NCI-H345 treated with DMSO at 0.1 percent for 48 hours (cell line): ENCODE results near the gene MAN2A1.

ENCODE experiments used
- DNase-seq: peaks from one replicate; lab custom pipeline; 2025; ENCODE audit not compliant: unreplicated experiment; lab: John Stamatoyannopoulos, UW

MAN2A1 gene

DNA sequence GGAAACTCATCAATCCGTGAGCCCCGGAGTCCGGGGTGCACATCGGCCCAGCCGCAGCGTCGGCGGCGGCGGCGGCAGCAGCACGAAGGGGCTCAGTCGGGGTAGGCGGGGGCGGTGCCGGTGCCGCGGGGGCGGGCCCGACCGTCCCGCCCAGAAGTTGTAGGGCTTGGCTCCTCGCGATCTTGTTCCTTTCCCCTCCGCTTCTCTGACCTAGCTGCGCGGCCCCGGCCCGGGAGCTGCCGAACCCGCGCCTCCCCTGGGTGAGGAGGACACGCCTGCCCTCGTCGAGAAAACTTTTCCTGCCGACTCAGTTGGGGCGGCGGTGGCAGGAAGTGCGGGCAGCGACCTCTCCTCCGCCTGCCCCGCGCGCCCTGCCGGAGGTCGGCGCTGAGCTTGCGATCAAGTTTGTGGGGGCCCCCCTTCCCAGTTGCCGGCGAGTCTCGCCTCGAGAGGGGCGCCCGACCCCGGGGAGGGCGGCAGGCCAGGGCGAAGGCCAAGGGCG, at the start of gene MAN2A1:
TSS of gene MAN2A1 (plus strand) at position 188 of the 502 bp plus-strand sequence. CDS start 491 bp downstream, outside the sequence.
- peak; percentile 28 for DNase-seq

DNA sequence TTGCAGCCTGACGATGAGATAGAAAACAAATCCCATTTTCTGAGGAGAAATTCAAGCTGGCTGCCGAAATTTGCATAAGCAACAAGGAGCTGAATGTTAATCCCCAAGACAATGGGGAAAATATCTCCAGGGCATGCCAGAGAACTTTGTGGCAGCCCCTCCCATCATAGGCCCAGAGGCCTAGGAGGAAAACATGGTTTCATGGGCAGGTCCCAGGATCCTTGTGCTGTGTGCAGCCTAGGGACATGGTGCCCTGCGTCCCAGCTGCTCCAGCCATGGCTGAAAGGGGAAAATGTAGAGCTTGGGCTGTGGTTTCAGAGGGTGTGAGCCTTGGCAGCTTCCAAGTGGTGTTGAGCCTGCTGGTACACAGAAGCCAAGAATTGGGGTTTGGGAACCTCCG, 48.8 kb upstream of the MAN2A1 start:
- DNase-seq, result no peak

DNA sequence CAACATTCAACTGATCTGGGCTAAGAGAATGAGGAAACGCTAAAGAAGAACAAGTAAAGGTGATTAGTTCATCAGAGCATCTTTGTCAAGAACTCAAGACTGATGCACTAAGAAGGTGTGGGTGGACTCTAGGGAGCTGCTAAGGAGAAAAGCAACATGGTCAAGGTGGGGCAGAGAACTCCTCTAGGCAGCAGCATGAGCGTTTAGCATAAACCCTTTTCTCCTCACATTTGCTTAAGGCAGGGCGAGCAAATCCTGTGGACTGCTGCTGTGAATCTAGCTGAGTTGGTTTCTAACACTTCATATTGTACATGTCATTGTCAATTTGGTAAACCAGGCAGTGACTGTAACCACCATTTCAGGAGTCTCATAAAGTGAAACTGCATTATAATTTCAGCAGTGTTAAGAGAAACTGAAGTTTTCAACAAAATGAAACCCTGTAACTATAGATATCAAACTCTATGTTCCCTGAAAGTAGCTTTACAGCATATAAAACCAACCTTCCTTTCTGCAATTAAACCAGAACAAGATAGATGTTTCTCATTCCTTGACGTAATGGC, 45.9 kb upstream of the MAN2A1 start:
- no peak for DNase-seq

DNA sequence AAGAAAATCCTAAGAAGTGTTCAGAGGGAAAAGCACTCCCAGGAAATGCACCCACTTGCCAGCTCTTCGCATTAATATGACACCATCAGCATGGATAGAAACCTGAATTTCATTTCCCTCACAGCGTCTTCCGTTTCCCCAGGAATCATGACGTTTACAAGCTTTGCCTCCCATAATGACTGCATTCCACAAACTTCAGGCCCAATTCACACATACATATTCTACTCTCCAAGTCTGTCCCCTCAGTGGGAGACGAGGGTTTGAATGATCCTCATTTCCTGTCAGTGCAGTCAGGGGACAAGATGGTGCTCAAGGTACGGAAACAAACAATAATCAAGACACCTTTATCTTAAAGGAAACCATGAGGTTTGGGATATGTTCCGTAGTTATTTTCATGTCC, 44.9 kb upstream of the MAN2A1 start:
- no peak for DNase-seq

DNA sequence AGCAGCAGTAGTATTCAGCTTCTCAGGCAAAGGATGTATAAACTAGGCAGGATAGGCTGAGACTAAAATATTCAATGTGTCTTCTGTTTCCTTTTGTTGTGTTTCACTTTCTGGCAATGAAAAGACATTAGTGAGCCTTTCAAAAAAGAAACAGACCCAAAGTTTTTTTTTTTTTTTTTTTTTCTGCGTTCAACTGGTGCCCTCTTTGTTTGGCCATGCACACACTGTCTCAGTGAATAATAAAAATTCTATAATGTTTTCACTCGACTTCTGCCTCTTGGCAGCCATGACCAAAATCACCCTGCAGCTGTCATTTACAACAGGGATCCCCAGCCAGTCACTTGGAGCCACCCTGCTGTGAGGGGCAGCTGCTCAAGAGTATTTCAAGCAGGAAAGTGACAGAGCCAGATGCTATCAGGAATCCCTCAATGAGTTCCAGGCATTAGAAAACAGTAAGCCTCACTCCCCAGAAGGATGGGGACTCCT, 44.0 kb upstream of the MAN2A1 start:
- DNase-seq, result peak; percentile 64

DNA sequence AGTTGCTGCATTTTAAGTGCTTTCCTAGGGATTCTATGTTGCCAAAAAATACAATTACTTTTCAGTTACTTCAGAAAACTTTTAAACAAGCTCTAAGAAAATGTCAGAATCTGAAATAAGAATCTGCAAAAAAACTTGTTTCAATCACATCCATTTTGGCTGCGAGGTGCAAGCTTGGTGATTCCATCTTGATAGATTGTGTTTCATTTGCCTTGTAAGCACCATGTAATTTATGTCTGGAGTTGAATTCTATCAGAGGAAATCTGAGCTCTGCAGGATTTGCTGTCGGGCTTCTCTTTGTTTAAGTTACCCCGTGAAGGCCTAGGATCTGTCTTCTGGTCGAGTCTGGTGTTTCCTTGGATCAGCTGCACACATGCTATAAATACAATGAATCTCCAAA, 40.4 kb upstream of the MAN2A1 start:
- DNase-seq, result no peak

DNA sequence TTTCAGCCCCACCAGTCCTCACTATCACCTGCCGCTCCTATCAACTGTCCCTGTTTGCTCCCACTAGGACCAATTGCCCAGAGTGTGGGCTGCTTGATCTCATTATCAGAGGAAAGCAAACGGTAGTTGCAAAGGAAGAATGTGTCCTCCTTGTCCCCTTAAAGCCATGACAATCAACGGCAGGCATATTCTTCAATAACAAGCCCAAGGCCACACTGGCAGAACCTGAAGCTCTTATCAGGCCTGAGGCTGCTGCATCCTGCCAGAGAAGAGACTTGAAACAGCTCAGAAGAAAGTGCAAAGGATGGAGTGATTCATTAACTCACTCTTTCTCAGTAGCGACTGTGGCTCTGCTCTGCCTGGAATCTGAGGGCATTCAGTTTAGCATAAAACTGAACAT, 39.2 kb upstream of the MAN2A1 start:
- DNase-seq, result no peak

DNA sequence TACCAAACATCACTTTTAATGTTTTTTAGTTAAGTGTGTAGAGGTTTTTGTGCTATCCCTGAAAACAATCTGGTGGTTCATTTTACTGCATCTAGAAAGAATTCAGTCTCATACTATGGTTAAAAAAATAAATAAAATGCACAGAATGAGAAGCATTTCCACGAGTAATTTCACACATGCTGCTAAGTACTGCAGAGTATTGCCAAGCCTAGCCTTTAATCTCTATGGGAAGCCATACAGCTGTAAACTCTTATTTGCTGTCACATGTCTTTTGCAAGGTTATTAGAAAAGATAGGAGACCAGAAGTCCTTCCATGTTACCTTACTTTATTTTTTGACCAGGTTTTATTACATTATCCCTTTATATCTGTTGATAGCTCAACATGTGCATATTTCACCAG, 37.6 kb upstream of the MAN2A1 start:
- no peak for DNase-seq

DNA sequence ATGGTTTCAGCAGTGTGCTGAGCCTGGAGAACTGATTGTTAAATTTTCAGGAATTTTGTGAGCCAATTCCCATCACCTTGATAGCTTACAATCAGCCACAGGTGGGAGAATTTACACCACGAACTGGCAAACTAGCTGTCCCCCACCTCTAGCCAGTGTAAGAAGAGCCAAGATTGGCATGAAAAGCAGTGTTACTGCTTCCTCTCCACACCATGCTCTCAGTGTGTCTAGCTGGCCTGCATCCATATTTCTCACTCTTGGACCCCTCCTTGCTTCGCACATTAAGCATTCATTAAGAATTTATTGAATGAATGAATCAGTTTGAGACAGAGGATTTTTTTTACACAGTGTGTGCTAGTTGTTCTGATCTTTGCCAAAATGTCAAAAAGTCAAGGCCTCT, 36.7 kb upstream of the MAN2A1 start:
- no peak for DNase-seq

DNA sequence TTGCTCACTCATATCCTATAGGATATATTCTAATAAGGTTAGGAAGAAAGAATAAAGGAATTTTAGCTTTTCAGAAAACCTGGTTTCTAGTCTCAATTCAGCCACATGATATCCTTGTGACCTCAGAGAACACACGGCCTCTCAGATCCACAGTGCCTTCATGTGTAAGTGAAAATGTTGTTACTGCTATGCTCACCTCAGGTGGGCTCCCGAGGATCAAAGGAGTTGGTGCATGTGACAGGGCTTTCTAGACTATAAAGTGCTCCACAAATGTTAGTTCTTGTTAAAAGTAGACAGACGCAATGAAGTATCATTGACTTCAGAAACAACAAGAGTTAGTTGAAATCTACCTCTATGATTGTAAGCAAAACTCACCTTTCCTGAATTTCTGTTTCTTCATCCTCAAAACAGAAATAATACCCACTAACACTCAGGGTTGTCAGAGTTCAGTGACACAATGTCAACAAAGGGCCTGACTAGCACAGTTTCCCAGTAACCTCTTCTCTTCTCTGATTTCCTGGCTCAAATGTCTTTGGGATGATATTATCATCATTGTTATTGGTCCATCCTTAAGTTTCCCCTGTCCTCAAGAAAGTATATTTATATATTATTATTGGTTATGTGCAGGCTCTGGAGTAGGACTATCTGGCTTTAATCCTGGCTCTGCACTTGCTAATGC, 36.0 kb upstream of the MAN2A1 start:
- DNase-seq, result no peak

DNA sequence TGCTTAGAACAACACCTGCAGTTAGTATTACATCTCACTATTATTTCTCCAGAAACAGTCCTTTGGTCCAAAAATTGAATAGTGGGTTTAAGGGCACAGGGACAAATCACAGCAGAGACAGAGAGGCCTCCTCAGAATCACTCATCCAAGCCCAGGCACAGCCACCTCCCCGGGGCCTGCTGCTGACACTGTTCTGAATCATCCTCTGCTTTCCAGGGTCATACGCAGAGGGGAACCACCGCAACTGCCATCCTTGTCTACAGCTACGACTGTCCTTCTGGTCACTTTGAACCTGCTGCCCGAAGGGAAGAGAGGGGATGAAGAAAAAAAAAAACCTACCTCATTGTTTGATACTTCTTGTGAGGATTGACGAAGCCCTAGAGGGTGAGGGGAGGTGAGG, 35.3 kb upstream of the MAN2A1 start:
- DNase-seq, result no peak

DNA sequence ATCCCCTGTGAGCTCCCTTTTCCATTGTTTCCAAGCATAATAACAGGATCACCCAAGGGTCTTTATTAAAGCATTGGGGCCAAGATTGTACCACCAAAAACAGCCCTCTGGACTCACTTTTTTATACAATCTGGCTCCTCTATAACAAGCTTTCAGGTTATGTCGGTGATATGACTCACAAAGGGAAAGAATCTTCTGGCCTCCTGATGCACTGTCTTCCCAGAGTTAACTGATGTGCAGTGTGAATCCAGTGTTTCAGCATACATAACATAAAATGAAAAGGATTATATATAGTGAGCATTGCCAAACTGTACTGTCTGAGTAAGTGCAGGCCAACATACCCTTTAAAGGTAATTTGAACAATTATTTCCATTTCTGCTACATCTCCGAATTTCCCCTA, 33.9 kb upstream of the MAN2A1 start:
- no peak for DNase-seq

DNA sequence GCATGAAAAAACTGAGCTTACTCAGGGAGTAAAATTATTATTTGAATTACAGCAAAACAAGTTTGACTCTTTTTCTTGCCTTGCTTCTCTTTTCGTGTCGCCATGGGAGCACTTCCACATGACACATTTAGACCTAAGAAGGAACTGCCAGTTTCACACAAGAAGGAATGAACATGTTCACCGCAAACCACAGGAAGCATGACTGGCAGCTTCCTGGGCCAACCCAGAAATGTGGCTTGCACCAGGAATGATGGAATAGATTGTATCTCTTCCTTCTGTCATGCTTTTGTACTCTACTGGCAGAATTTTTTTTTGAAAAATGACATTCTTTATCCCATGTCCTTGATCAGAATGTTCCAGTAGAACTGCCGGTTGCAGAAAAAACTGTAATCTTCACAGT, 32.9 kb upstream of the MAN2A1 start:
- DNase-seq, result no peak

DNA sequence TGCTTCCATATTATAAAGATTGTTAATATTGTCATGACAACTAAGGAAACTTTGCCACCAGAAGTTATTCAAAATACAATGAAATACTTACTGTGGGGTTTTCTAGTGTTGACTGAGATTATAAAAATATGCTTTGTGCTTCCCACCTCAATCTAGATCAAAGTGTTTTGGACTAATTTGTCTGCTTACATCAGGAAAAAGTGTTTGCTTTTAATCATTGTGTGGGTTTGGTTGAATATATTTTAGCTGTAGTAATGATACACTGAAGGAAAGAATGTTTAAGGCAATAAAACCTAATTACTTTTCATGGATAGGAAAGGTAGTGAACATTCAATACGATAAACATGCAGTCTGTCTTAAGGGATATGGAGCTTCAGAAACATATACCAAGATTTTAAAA, 29.8 kb upstream of the MAN2A1 start:
- DNase-seq, result no peak

DNA sequence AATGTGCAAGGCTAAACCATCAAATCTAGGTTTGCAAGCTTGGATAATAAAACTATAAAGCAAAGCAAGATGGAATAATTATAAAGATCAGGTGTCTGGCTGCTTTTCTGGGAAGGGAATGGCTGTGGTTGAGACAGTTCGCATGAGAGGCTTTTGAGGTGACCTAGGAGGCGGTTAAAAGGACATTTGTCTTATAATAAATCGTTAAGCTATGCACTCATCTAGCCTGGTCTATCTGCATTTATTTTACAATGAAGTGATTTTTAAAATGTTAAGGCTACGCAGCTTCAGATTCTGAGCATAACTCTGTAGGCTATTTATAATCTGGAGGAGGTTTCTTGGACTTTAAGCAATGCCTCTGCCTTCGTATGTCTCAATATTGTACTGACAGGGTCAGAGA, 29.4 kb upstream of the MAN2A1 start:
- DNase-seq, result no peak

DNA sequence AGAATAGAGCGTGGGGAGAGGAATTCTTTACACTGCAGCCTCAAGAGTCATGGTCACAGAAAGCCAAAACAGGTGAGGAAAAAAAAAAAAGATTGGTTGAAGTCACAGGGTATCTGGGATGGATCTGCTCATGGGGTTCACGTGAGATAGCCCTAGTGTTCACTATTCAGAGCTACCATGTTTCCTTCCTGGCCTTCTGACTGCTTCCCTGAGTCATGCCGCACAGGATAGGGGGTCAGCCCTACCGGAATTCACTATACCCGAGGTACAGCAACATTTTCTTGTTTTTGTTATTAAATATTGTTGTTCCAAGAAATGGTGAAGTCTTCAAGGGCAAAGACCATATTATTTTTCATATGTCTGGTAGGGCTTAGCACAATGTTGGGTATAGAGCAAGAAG, 21.5 kb upstream of the MAN2A1 start:
- DNase-seq, result no peak

DNA sequence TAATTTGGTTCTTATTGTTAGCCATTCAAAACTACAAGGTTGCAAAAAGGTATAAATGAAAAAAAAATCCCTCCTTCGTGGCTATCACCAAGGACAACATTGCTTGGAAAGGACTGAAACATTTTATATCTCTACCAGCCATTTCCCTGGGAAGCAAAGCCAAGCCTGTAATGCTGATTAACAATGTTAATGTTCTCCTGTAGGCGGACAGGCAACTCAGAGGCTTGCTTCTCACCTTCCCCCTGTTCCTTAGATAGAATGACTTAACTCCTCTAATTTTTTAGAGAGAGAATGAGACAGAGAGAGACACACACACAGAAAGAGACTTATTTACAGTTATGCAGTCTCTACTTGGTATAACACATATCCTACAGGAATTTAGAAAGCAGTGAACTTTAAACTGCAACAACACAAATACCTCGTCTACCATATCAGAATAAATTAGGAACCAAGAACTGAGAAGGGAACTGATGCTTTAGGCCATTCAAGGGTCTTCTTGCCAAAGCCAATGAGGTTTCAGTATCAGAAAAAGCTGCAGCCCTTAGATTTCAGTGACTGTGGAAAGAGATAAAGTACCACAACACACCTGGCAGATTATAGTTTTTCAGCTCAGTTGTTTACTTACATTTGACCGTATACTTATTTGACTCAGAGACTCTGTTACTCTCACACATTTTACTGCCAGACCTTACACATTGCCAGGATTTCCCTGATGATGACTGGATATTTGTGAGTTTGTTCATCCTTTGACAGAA, 20.9 kb upstream of the MAN2A1 start:
- DNase-seq, result no peak

DNA sequence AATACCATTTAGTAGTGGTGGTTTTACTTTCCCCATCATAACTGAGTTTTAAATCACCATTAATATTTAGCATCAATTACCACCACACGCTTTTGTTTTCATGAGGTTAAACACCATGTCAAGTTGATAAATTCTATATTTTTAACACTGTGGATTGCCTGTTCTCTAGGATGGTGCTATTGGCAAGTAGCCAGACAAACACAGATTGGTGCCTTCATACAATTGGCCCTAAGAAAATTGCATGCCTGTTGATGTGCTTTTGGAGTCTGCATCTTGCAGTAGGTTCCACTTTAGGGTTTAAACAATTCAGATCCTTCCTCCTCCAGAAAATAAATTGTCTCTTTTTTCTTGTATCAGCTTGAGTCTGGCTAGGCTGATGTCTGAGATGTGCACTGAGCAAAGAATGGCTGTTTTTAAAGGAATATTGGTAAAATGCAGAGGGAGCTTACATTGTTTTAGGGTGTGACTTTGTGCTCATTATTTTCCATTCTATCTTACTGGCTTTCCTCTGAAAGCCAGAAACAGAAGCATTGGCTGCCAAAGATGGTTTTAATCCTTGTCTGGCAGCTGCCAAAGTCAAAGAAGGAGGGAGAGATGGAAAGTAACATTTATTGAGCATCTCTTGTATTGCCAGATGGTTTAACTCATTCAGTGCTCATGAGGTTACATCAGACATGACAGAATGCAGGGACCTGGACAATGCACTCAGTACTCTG, 19.6 kb upstream of the MAN2A1 start:
- no peak for DNase-seq

DNA sequence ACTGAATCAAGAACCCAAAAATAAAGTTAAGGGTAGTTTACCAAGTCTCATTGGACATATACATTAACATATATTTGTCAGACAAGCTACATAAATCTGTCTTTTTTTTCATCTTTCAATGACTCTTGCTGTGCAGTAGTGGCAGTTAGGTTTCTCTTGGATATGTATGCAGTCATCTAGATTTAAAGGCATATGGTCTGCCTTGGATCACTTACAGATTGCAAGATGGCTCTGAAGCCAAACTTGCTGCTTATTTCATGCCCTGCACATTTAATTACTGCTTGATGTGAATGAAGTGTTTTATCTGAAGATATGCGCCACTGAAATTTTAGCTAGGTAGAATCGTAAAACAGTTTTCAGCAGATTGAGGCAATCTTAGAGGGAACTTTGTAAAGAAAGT, 18.6 kb upstream of the MAN2A1 start:
- no peak for DNase-seq

DNA sequence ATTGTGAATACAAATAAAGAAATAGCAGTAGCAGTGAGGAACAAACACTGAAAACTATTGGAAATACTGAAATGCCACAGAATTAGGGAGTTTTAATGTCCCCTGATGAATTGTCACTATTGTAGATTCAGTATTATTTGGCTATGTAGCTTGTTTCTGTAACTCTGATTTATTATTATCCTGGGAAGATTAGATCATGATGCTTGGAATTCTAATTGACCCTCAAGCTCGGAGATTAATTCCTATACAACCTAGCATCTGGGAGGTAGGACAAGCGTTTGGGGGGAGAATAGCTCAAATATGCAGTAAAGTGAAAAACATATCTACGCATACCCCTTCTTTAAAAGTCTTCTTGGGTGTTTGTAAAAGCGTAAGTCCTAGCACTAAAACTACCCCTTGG, 15.1 kb upstream of the MAN2A1 start:
- no peak for DNase-seq

DNA sequence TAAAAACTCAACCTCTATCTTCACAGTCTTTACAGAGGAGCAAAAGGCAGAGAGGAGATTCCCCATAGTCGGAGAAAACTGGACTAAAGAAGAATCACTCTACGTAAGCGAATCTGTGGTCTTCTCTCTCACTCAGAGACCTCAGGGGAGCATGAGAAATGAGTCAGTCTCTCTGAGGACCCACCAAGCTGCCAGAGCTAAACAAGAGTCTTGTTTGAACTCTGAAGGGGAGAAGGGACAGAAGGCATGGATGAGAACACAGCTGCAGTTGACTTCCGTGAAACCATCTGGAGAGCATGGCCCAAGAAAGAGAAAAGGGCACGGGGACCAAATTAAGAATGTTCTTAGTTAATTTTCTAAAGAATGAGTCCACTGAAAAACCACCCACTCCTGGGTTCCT, 12.8 kb upstream of the MAN2A1 start:
- DNase-seq, result no peak

DNA sequence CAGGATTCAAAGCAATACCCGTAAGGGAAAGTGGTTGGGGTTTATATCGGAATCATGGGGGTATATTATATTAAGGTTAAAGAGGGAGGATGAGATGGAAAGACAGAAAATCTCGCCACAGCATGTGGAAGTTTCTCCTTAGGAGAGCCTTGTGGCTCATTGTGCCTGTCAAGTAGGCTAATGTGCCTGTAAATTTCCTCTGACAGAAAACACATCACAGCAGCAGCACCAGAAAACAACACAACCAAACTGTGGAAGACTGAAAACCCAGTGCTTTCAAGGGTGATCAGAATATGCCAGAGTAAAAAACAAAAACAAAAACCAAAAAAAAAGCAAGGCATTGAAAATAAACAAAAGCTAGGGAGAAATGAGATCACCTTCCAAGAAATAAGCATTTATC, 11.3 kb upstream of the MAN2A1 start:
- DNase-seq, result no peak
